Thyroid gland (tissue), 4 donors: Measurements from ENCODE around the gene SCCPDH. TPM values are rescaled to one million over a fixed set of nuclear protein-coding genes. Genes with fewer than 3 reads are reported as not detected.
"Not testable (repeated sequence)": the region's sequence is repeated elsewhere in the genome, so short reads cannot be mapped to it uniquely, and the experiment has no call there.

Experiments
- DNase-seq, 2 donors: peaks; one replicate each; pipeline ENCODE4 v3.0.0-alpha.2; 2019
- H3K27ac ChIP-seq, 3 donors: fragments of 200-600 bp; sonication (generic); 1 replicate in 2 of 3; 2 replicates in 1 of 3; pipeline ENCODE4 v1.5.1; 2016 to 2019; ENCODE audit warnings: mild to moderate bottlenecking in 1 of 3, moderate library complexity in 1 of 3
- H3K27me3 ChIP-seq: fragments of 200-600 bp; sonication (generic); one replicate; pipeline ENCODE4 v1.5.1; 2019
- H3K36me3 ChIP-seq, 2 donors: fragments of 200-600 bp; sonication (generic); one replicate each; pipeline ENCODE4 v1.5.1; 2016 to 2019
- H3K4me1 ChIP-seq, 2 donors: fragments of 200-600 bp; sonication (generic); one replicate each; pipeline ENCODE4 v1.5.1; 2017 to 2019
- H3K4me3 ChIP-seq, 3 donors: fragments of 200-600 bp; sonication (generic); replicated peaks in 1 of 3; 1 replicate in 2 of 3; 2 replicates in 1 of 3; pipeline ENCODE4 v1.5.1; 2016; ENCODE audit warnings: mild to moderate bottlenecking in 1 of 3
- H3K9me3 ChIP-seq: fragments of 200-600 bp; sonication (generic); one replicate; pipeline ENCODE4 v1.5.1; 2017
- POLR2A ChIP-seq, 2 donors: fragments of 450-650 bp; IDR thresholded peaks; one replicate each; pipeline ENCODE4 v1.6.1; 2017; ENCODE audit warnings: antibody characterized with exemption in 2 of 2, mild to moderate bottlenecking in 2 of 2, moderate library complexity in 1 of 2
- WGBS, 2 donors: methylation state at CpG; one replicate each; pipeline ENCODE4 v1.1.5; 2017; 5-methylcytosine and 5-hydroxymethylcytosine counted together
- intact Hi-C: fragments of 100-400 bp; cut with DNase I; formaldehyde crosslinking; loops from one replicate; pipeline ENCODE4 v1.15.1; 2023
- total RNA-seq, 4 donors: library from RNA; depleted of rRNA; stranded (reverse); fragments of >200 nt; gene quantifications; one replicate each; pipeline ENCODE4 v1.2.3, GENCODE V29; 2016
- TF ChIP-seq, protein P1 (sequence below), 6 experiments: fragments of 200-600 bp in 3 of 6; fragments of 450-650 bp in 3 of 6; sonication (generic) in 3 of 6; IDR thresholded peaks; one replicate each; pipeline ENCODE4 v1.5.1; 2016 to 2019; ENCODE audit warnings: antibody characterized with exemption in 6 of 6, mild to moderate bottlenecking in 2 of 6, inconsistent platforms in 1 of 6, moderate library complexity in 1 of 6

SCCPDH gene
- total RNA-seq, 4 donors from 2014 or later, result 30.0 to 37.8 (median 32.9) TPM

GRCh38 chr1:246734866-246735265 lies 10.7 kb downstream of the SCCPDH start:
- Histone ChIP-seq H3K27ac (no peak overlapping the region), H3K27me3 (no peaks in the 10 kb centered on the region), H3K36me3 (peaks cover 17 to 22% of the 10 kb centered on the region in 2 donors), H3K4me1 (no peaks in the 10 kb centered on the region), H3K4me3 (no peak overlapping the region), H3K9me3 (no peaks in the 10 kb centered on the region)
- TF ChIP-seq, protein P1, sequence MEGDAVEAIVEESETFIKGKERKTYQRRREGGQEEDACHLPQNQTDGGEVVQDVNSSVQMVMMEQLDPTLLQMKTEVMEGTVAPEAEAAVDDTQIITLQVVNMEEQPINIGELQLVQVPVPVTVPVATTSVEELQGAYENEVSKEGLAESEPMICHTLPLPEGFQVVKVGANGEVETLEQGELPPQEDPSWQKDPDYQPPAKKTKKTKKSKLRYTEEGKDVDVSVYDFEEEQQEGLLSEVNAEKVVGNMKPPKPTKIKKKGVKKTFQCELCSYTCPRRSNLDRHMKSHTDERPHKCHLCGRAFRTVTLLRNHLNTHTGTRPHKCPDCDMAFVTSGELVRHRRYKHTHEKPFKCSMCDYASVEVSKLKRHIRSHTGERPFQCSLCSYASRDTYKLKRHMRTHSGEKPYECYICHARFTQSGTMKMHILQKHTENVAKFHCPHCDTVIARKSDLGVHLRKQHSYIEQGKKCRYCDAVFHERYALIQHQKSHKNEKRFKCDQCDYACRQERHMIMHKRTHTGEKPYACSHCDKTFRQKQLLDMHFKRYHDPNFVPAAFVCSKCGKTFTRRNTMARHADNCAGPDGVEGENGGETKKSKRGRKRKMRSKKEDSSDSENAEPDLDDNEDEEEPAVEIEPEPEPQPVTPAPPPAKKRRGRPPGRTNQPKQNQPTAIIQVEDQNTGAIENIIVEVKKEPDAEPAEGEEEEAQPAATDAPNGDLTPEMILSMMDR (IDR thresholded peaks at IDR 0.05), result no peak
- no peak for TF ChIP-seq POLR2A (IDR thresholded peaks at IDR 0.05)
- WGBS, 2 donors, result 89% methylated on average over 2 of the region's 2 CpGs
- intact Hi-C loops, result no loop called here
- no peak for DNase-seq

- H3K36me3 ChIP-seq, result peaks cover 11 to 18% of the 10 kb centered on the region in 2 donors
- no peak overlapping the region for H3K4me3 ChIP-seq
- no peak overlapping the region for H3K27ac ChIP-seq
- TF ChIP-seq, protein P1 (IDR thresholded peaks at IDR 0.05), result no peak
- TF ChIP-seq POLR2A (IDR thresholded peaks at IDR 0.05), result no peak
- 95% methylated on average over 5 of the region's 5 CpGs for WGBS, 2 donors
- DNase-seq, result no peak
- intact Hi-C loops, result no loop called here
- H3K9me3 ChIP-seq, result no peaks in the 10 kb centered on the region
- H3K4me1 ChIP-seq, result no peaks in the 10 kb centered on the region
- no peaks in the 10 kb centered on the region for H3K27me3 ChIP-seq
Measured at GRCh38 chr1:246735735-246736134, 11.5 kb downstream of the SCCPDH start.

- Histone ChIP-seq H3K27me3 (no peaks in the 10 kb centered on the region), H3K4me3 (no peak overlapping the region), H3K27ac (no peak overlapping the region), H3K36me3 (peaks cover 7 to 9% of the 10 kb centered on the region in 2 donors), H3K9me3 (no peaks in the 10 kb centered on the region), H3K4me1 (no peaks in the 10 kb centered on the region)
- intact Hi-C loops, result no loop called here
- WGBS, 2 donors, result 95 to 97% methylated on average over 8 of the region's 8 CpGs
- DNase-seq, result no peak
- no peak for TF ChIP-seq POLR2A (IDR thresholded peaks at IDR 0.05)
- TF ChIP-seq, protein P1 (IDR thresholded peaks at IDR 0.05), result no peak
Measured at GRCh38 chr1:246742396-246742795, 18.2 kb downstream of the SCCPDH start.

DNA sequence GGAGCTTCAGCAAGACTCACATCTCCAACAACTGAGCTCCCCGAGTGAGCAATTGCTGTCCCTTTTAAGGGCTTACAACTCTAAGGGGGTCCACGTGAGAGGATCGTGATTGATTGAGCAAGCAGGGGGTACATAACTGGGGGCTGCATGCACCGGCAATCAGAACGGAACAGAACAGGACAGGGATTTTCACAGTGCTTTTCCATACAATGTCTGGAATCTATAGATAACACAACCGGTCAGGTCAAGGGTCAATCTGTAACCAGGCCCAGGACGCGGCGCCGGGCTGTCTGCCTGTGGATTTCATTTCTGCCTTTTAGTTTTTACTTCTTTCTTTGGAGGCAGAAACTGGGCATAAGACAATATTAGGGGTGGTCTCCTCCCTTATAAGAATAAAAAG lies 21.9 kb downstream of the SCCPDH start:
- H3K27ac ChIP-seq, intact Hi-C loops, H3K27me3 ChIP-seq, H3K4me1 ChIP-seq, H3K9me3 ChIP-seq, DNase-seq, H3K4me3 ChIP-seq, H3K36me3 ChIP-seq: not testable (repeated sequence)
- 94 to 97% methylated on average over 8 to 10 of the region's 10 CpGs for WGBS, 2 donors

DNA sequence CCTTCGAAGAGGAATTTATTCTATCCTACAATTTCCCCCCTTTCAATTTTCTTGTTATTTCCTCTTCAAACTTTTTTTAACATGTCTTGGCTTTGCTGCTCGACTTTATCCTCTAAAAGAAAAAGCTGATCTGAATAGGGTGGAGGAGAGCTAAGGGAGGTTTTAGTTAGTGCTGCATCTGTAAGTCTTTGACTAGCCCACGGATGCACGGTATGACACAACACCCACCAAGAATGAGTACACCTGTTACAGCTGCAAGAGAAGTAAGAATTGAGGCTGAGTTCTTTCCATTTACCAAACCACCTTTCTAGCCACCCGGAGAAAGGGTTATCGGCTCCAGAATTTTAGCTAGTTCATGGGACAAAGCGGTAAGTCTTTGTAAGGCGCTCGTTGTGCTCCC lies 23.8 kb downstream of the SCCPDH start:
- 82 to 88% methylated on average over 9 of the region's 9 CpGs for WGBS, 2 donors
- H3K36me3 ChIP-seq, result peaks cover 4 to 7% of the 10 kb centered on the region in 2 donors
- intact Hi-C loops, result no loop called here

DNA sequence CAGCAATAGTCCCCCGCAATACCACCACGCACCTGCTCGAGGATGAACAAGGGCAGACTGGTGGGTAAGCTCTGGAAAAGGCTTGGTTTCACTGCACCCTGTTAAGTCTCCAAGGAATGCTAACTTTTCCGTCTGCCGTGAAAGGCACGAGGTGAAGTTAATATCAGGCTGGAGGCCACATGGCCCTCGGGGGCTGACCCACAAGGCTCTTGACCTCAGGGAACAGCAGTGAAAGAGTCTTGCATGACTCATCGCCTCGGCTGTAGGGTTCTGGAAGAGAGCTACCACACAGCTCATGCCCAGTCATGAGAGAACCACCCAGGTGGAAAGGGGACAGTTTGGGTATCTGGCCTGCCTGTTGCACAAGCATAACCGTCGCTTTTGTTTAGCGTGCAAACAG lies 24.7 kb downstream of the SCCPDH start:
- intact Hi-C loops, result no loop called here
- H3K9me3 ChIP-seq, result no peaks in the 10 kb centered on the region
- TF ChIP-seq, protein P1 (IDR thresholded peaks at IDR 0.05), result no peak
- TF ChIP-seq POLR2A (IDR thresholded peaks at IDR 0.05), result no peak
- WGBS, 2 donors, result 79 to 85% methylated on average over 12 of the region's 12 CpGs
- no peaks in the 10 kb centered on the region for H3K27me3 ChIP-seq
- DNase-seq, result peak; percentile 10 to 49
- H3K4me1 ChIP-seq, result no peaks in the 10 kb centered on the region
- no peak overlapping the region for H3K4me3 ChIP-seq
- peaks cover 4 to 7% of the 10 kb centered on the region in 2 donors for H3K36me3 ChIP-seq
- H3K27ac ChIP-seq, result no peak overlapping the region

More for the DNA sequence above, 23.8 kb downstream of the SCCPDH start:
- no peak overlapping the region for H3K27ac ChIP-seq
- no peaks in the 10 kb centered on the region for H3K4me1 ChIP-seq
- H3K4me3 ChIP-seq, result no peak overlapping the region
- no peak for TF ChIP-seq POLR2A (IDR thresholded peaks at IDR 0.05)
- no peaks in the 10 kb centered on the region for H3K9me3 ChIP-seq
- no peak for DNase-seq
- H3K27me3 ChIP-seq, result no peaks in the 10 kb centered on the region
